H9 (cell line): Measurements from ENCODE around the gene USP37. TPM values are rescaled to one million over a fixed set of nuclear protein-coding genes. Genes with fewer than 3 reads are reported as not detected.

ENCODE experiments used
- DNase-seq: peaks from one replicate; pipeline ENCODE4 v3.0.0-alpha.2; 2017
- H2AFZ ChIP-seq: one replicate; pipeline ENCODE4 v1.6.1; 2013; ENCODE audit warnings: mild to moderate bottlenecking, low read length, control low read depth, moderate library complexity
- H2AK5ac ChIP-seq: 2 replicates; pipeline ENCODE4 v1.6.1; 2013; ENCODE audit warnings: low read length, control low read depth, mixed read lengths; ENCODE audit not compliant: insufficient read length
- H2BK120ac ChIP-seq: one replicate; pipeline ENCODE4 v1.6.1; 2013; ENCODE audit warnings: low read depth, mild to moderate bottlenecking, low read length, control low read depth, inconsistent platforms; ENCODE audit not compliant: poor library complexity, severe bottlenecking
- H2BK12ac ChIP-seq: 2 replicates; pipeline ENCODE4 v1.6.1; 2013; ENCODE audit warnings: low read length, control low read depth, mixed read lengths, low read depth; ENCODE audit not compliant: insufficient read length
- H2BK15ac ChIP-seq: 2 replicates; pipeline ENCODE4 v1.6.1; 2013; ENCODE audit warnings: low read depth, low read length, control low read depth
- H2BK20ac ChIP-seq: one replicate; pipeline ENCODE4 v1.6.1; 2013; ENCODE audit warnings: low read depth, mild to moderate bottlenecking, low read length, control low read depth, inconsistent platforms; ENCODE audit not compliant: poor library complexity, severe bottlenecking
- H2BK5ac ChIP-seq: 2 replicates; pipeline ENCODE4 v1.6.1; 2013; ENCODE audit warnings: low read length, control low read depth, mixed read lengths; ENCODE audit not compliant: insufficient read length
- H3K14ac ChIP-seq: 2 replicates; pipeline ENCODE4 v1.6.1; 2013; ENCODE audit warnings: low read length, control low read depth; ENCODE audit not compliant: insufficient read depth
- H3K18ac ChIP-seq: 2 replicates; pipeline ENCODE4 v1.6.1; 2013; ENCODE audit warnings: low read depth, mild to moderate bottlenecking, mixed read lengths, low read length, control low read depth; ENCODE audit not compliant: insufficient read length
- H3K23ac ChIP-seq: 2 replicates; pipeline ENCODE4 v1.6.1; 2013; ENCODE audit warnings: low read length, control low read depth, mixed read lengths, low read depth; ENCODE audit not compliant: insufficient read length
- H3K23me2 ChIP-seq: 2 replicates; pipeline ENCODE4 v1.6.1; 2013; ENCODE audit warnings: low read depth, mild to moderate bottlenecking, mixed read lengths, low read length, control low read depth; ENCODE audit not compliant: insufficient read length, poor library complexity, severe bottlenecking
- H3K27ac ChIP-seq: 2 replicates; pipeline ENCODE4 v1.5.1; 2013; ENCODE audit warnings: low read length, control low read depth, mixed read lengths, low read depth; ENCODE audit not compliant: insufficient read length
- H3K27me3 ChIP-seq: 2 replicates; pipeline ENCODE4 v1.6.1; 2013; ENCODE audit warnings: low read length, control low read depth, inconsistent platforms; ENCODE audit not compliant: insufficient read depth
- H3K4ac ChIP-seq: 2 replicates; pipeline ENCODE4 v1.6.1; 2013; ENCODE audit warnings: low read depth, mild to moderate bottlenecking, control low read depth, inconsistent platforms, low read length, moderate library complexity
- H3K4me1 ChIP-seq: 2 replicates; pipeline ENCODE4 v1.6.1; 2013; ENCODE audit warnings: low read length, control low read depth, inconsistent platforms; ENCODE audit not compliant: insufficient read depth
- H3K4me2 ChIP-seq: 2 replicates; pipeline ENCODE4 v1.6.1; 2013; ENCODE audit warnings: low read length, control low read depth, mixed read lengths; ENCODE audit not compliant: insufficient read length, insufficient read depth
- H3K56ac ChIP-seq: 2 replicates; pipeline ENCODE4 v1.6.1; 2013; ENCODE audit warnings: low read depth, mild to moderate bottlenecking, mixed read lengths, low read length, control low read depth; ENCODE audit not compliant: insufficient read length
- H3K79me1 ChIP-seq: 2 replicates; pipeline ENCODE4 v1.6.1; 2013; ENCODE audit warnings: low read depth, mild to moderate bottlenecking, moderate library complexity, low read length, control low read depth, inconsistent platforms; ENCODE audit not compliant: insufficient read depth, poor library complexity, severe bottlenecking
- H3K79me2 ChIP-seq: 2 replicates; pipeline ENCODE4 v1.6.1; 2013; ENCODE audit warnings: low read length, control low read depth, inconsistent platforms; ENCODE audit not compliant: insufficient read depth
- H3K9ac ChIP-seq: 2 replicates; pipeline ENCODE4 v1.6.1; 2013; ENCODE audit warnings: low read length, control low read depth, mixed read lengths; ENCODE audit not compliant: insufficient read length; ENCODE audit errors: extremely low read depth
- H3K9me3 ChIP-seq: one replicate; pipeline ENCODE4 v1.6.1; 2013; ENCODE audit warnings: low read depth, low read length, inconsistent platforms; ENCODE audit not compliant: control insufficient read depth
- H3T11ph ChIP-seq: one replicate; pipeline ENCODE4 v1.6.1; 2013; ENCODE audit warnings: mild to moderate bottlenecking, low read length, control low read depth, inconsistent platforms
- H4K20me1 ChIP-seq: one replicate; pipeline ENCODE4 v1.6.1; 2013; ENCODE audit not compliant: control insufficient read depth, insufficient read length, insufficient read depth
- H4K5ac ChIP-seq: 2 replicates; pipeline ENCODE4 v1.6.1; 2013; ENCODE audit warnings: low read depth, mild to moderate bottlenecking, mixed read lengths, low read length, control low read depth; ENCODE audit not compliant: insufficient read length
- H4K8ac ChIP-seq: replicated peaks from 2 replicates; pipeline ENCODE4 v1.6.1; 2013; ENCODE audit warnings: low read length, control low read depth, mixed read lengths, low read depth; ENCODE audit not compliant: insufficient read length
- H4K91ac ChIP-seq: 2 replicates; pipeline ENCODE4 v1.6.1; 2013; ENCODE audit warnings: low read depth, mild to moderate bottlenecking, moderate library complexity, mixed read lengths, low read length, control low read depth; ENCODE audit not compliant: insufficient read length
- H3K27ac Mint-ChIP-seq, 3 experiments: 2 replicates in 2 of 3; 3 replicates in 1 of 3; pipeline ENCODE4 v1.8.0; 2020 to 2021; ENCODE audit warnings: mixed read lengths in 3 of 3, mild to moderate bottlenecking in 1 of 3, moderate library complexity in 1 of 3
- H3K27me3 Mint-ChIP-seq: 2 replicates; pipeline ENCODE4 v1.8.0; 2021; ENCODE audit warnings: low read depth, mild to moderate bottlenecking, moderate library complexity, mixed read lengths
- H3K36me3 Mint-ChIP-seq, 3 experiments: 2 replicates in 2 of 3; 3 replicates in 1 of 3; pipeline ENCODE4 v1.8.0; 2020 to 2021; ENCODE audit warnings: low read depth in 3 of 3, mixed read lengths in 3 of 3; ENCODE audit not compliant: insufficient read depth in 1 of 3
- H3K4me1 Mint-ChIP-seq, 2 experiments: 2 replicates each; pipeline ENCODE4 v1.8.0; 2020; ENCODE audit warnings: mixed read lengths in 2 of 2
- H3K4me3 Mint-ChIP-seq, 2 experiments: 2 replicates in 1 of 2; 3 replicates in 1 of 2; pipeline ENCODE4 v1.8.0; 2020 to 2021; ENCODE audit warnings: mild to moderate bottlenecking in 2 of 2, mixed read lengths in 2 of 2, moderate library complexity in 1 of 2
- H3K9me3 Mint-ChIP-seq, 2 experiments: 2 replicates in 1 of 2; 3 replicates in 1 of 2; pipeline ENCODE4 v1.8.0; 2020; ENCODE audit warnings: mild to moderate bottlenecking in 2 of 2, mixed read lengths in 2 of 2, moderate library complexity in 1 of 2
- WGBS: extraction: QIAGEN DNeasy Blood & Tissue Kit; methylation state at CpG from one replicate; pipeline ENCODE4 v1.1.7; 2013; ENCODE audit warnings: missing lambda C conversion rate, low lambda C conversion rate, mixed read lengths; ENCODE audit not compliant: insufficient read length; ENCODE audit errors: extremely low coverage; 5-methylcytosine and 5-hydroxymethylcytosine counted together
- total RNA-seq: library from RNA; stranded (reverse); gene quantifications from 2 replicates; pipeline ENCODE4 v1.2.1, GENCODE V29; 2021
- TF ChIP-seq, protein P1 (sequence below): fragments of 200-600 bp; sonication (generic); conservative IDR thresholded peaks from 3 replicates; pipeline ENCODE4 v1.8.0; 2021; ENCODE audit warnings: antibody characterized with exemption, mild to moderate bottlenecking

The USP37 gene
- total RNA-seq, 1 experiment from 2014 or later = 34.9 TPM

DNA sequence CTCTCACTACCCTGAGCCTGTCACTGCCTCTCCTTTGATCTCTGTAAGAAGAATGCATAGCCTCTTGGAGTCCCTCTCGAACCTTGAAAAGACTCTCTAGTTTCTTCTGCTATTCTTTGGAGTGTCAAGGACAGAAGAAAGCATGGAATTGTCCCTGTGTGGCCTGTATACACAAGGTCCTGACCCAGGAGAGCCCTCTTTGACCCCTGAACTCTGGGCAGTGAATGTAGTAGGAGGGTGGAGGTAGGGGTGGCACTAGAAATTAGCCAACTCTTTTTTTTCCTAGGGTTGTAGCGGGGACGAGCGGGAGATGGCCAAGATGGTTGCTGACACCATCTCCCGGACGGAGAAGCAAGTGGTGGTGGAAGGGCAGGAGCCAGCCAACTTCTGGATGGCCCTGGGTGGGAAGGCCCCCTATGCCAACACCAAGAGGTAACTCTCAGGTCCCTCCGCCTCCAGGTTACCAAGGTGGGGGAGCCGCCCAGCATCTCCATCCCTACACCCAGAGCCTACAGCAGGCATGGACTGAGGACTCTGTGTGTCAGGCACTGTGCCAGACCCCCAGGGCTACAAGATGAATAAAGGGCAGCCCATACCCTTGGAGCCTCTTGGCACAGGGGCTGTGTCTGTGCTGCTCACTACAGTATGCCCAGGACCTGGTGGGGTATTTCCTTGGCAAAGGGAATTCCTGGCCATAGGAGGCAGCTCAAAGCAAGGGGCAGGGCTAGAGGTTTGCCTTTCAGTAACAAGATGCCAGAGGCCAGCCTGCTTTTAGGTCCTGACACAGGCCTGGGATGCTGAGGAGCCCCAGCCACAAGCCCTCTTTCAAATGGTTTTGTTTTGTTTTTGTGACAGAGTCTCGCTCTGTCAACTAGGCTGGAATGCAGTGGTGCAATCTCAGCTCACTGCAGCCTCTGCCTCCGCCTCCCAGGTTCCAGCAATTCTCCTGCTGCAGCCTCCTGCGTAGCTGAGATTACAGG lies 132.9 kb downstream of the USP37 start:
- no peaks in the 10 kb centered on the region for H3K79me2 ChIP-seq
- DNase-seq = no peak
- no peak overlapping the region for H3K4me2 ChIP-seq

More for the DNA sequence above, 132.9 kb downstream of the USP37 start:
- no peak overlapping the region for H3K27ac ChIP-seq
- no peak overlapping the region for H2BK12ac ChIP-seq
- H3T11ph ChIP-seq = no peak overlapping the region
- no peak overlapping the region for H4K5ac ChIP-seq
- no peak overlapping the region for H2AFZ ChIP-seq
- H3K36me3 Mint-ChIP-seq = no peaks in the 10 kb centered on the region
- no peak overlapping the region; a peak in 2 of 7 replicates for H3K27ac Mint-ChIP-seq
- no peaks in the 10 kb centered on the region for H3K9me3 Mint-ChIP-seq
- H3K9ac ChIP-seq = no peak overlapping the region
- no peaks in the 10 kb centered on the region for H3K4me1 Mint-ChIP-seq
- H3K4ac ChIP-seq = no peak overlapping the region
- H3K9me3 ChIP-seq = no peaks in the 10 kb centered on the region
- peaks cover 1% of the 10 kb centered on the region for H3K27me3 Mint-ChIP-seq
- no peaks in the 10 kb centered on the region for H3K27me3 ChIP-seq
- no peaks in the 10 kb centered on the region for H3K79me1 ChIP-seq
- H2BK5ac ChIP-seq = no peak overlapping the region
- no CpG with 5 or more reads among the region's 11 CpGs for WGBS
- no peak overlapping the region for H3K23ac ChIP-seq
- no peaks in the 10 kb centered on the region for H3K23me2 ChIP-seq
- H3K4me1 ChIP-seq = no peaks in the 10 kb centered on the region
- H3K14ac ChIP-seq = no peak overlapping the region
- TF ChIP-seq, protein P1, sequence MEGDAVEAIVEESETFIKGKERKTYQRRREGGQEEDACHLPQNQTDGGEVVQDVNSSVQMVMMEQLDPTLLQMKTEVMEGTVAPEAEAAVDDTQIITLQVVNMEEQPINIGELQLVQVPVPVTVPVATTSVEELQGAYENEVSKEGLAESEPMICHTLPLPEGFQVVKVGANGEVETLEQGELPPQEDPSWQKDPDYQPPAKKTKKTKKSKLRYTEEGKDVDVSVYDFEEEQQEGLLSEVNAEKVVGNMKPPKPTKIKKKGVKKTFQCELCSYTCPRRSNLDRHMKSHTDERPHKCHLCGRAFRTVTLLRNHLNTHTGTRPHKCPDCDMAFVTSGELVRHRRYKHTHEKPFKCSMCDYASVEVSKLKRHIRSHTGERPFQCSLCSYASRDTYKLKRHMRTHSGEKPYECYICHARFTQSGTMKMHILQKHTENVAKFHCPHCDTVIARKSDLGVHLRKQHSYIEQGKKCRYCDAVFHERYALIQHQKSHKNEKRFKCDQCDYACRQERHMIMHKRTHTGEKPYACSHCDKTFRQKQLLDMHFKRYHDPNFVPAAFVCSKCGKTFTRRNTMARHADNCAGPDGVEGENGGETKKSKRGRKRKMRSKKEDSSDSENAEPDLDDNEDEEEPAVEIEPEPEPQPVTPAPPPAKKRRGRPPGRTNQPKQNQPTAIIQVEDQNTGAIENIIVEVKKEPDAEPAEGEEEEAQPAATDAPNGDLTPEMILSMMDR = no peak
- H2AK5ac ChIP-seq = no peak overlapping the region
- H2BK20ac ChIP-seq = no peak overlapping the region
- H4K91ac ChIP-seq = no peak overlapping the region
- no peak overlapping the region for H2BK15ac ChIP-seq
- H2BK120ac ChIP-seq = no peak overlapping the region
- H3K18ac ChIP-seq = no peak overlapping the region
- H3K56ac ChIP-seq = no peak overlapping the region
- H3K4me3 Mint-ChIP-seq = no peak overlapping the region
- H4K8ac ChIP-seq = no peak overlapping the region
- H4K20me1 ChIP-seq = no peaks in the 10 kb centered on the region
